Measurements from ENCODE around the gene GPM6B.

The GPM6B gene

DNA sequence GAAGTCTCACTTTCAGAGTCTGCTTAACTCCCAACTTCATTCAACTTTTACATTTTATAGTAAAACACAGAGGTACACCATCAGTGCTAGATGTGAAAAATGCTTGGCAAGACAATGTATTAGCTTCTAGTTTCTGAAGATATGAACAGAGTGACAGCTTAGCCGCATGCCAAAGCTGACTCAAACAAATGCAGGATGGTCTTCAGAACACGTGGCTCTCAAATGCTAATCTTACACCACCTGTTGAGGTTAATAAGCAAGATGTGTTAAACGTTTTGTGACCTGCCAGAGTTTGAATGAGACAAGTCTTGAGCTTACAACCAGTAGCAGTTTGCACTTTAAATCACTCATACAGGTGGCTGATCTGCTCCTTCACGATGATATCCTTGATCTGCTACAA is 18.9 kb upstream of the GPM6B start:
- no peak overlapping the region for H3K27ac ChIP-seq
- no peak for TF ChIP-seq ZFX (IDR thresholded peaks at IDR 0.05; ENCODE audit: borderline replicate concordance)
- TF ChIP-seq, protein P1, sequence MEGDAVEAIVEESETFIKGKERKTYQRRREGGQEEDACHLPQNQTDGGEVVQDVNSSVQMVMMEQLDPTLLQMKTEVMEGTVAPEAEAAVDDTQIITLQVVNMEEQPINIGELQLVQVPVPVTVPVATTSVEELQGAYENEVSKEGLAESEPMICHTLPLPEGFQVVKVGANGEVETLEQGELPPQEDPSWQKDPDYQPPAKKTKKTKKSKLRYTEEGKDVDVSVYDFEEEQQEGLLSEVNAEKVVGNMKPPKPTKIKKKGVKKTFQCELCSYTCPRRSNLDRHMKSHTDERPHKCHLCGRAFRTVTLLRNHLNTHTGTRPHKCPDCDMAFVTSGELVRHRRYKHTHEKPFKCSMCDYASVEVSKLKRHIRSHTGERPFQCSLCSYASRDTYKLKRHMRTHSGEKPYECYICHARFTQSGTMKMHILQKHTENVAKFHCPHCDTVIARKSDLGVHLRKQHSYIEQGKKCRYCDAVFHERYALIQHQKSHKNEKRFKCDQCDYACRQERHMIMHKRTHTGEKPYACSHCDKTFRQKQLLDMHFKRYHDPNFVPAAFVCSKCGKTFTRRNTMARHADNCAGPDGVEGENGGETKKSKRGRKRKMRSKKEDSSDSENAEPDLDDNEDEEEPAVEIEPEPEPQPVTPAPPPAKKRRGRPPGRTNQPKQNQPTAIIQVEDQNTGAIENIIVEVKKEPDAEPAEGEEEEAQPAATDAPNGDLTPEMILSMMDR (IDR thresholded peaks at IDR 0.05) = no peak

DNA sequence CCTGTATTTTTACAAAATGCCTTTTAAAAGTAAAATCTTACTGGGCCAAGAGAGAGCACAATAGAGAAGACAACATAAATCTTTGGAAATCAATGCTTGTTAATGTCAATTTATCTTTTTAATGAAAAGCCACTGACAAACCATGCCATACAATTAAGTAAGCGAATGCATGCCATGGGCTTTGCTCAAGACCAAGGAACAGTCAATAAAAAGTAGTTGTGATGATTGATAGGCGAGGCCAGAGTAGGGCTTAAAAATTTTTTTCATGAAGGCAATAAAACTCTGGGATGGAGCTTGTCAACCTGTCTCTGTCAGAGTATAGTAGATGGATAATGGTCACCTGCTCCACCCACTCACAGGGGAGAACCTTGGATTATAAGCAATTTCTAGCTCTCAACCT is 17.5 kb upstream of the GPM6B start:
- TF ChIP-seq, protein P1 (IDR thresholded peaks at IDR 0.05) = no peak
- no peak for TF ChIP-seq ZFX (IDR thresholded peaks at IDR 0.05; ENCODE audit: borderline replicate concordance)
- H3K27ac ChIP-seq = no peak overlapping the region

DNA sequence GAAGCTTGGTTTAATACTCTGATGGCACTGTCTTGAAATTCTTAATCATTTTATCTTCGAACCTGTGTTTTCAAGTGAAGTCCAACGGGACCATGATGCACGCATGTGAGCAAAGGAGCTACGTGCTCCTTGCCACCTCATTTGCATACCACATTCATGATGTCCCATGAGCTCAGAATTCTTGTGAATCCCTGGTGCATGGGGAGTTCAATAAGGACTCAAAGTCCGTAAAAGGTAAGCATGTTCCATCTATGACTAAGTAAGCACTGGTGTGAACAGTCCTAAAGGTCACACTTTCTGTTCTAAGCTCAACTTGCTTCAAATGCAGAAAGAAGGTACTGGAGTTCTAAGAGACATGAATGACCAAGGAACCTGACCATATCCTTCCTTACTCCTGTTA is 13.1 kb upstream of the GPM6B start:
- H3K27ac ChIP-seq = no peak overlapping the region
- TF ChIP-seq, protein P1 (IDR thresholded peaks at IDR 0.05) = no peak
- no peak for TF ChIP-seq ZFX (IDR thresholded peaks at IDR 0.05; ENCODE audit: borderline replicate concordance)

DNA sequence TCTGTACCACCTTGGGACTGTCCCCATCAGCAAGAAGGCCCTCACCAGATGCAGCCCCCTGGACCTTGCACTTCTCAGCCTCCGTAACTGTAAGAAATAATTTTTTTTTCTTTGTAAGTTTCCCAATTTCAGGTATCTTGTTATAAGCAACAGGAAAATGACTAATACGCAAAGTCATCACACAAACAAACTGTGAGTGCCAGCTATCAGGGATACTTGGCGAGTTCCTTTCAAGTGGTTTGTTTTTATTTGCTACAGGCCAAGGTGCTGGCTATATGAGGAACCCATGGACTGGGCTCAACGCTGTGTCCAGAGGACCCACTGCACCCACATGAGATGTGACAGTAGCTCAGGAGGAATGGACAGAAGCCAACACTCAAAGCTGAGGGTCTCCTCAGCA is 11.5 kb upstream of the GPM6B start:
- no peak overlapping the region for H3K27ac ChIP-seq
- TF ChIP-seq, protein P1 (IDR thresholded peaks at IDR 0.05) = no peak
- TF ChIP-seq ZFX (IDR thresholded peaks at IDR 0.05; ENCODE audit: borderline replicate concordance) = no peak

DNA sequence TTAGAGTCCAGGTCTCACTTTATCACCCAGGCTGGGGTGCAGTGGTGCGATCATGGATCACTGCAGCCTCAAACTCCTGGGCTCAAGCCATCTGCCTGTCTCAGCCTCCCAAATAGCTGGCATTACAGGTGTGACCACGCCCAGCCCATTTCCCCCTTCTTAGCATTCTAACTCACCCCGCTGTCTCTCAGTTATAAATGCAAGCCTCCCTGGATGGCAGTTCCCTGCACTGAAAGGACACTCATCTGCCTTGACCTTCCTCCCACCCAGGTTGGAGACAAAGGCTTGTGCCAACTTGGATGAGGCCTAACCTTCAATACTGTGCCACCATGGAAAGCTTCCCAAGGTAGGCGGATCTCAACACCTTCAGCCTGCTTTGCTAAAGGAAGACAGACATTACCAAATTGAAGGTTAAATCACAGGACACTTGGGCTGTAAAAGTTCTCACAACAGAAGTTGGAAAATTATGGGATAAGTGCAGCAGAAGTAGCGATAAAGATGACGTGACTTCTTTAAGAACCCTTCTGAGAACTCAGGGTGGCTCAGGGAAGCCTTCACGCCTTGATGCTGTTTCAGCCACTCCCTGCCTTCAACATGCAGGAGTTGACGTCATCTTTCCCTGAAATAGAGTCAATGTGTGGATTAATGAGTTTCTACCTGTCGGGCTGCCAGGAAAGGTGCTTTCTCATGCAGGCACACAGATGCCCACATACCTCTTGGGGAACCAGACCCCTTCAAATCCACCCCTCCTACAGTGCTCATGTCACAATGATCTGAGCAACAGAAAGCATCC is 10.6 kb upstream of the GPM6B start:
- no peak overlapping the region for H3K27ac ChIP-seq
- TF ChIP-seq ZFX (IDR thresholded peaks at IDR 0.05; ENCODE audit: borderline replicate concordance) = no peak
- TF ChIP-seq, protein P1 (IDR thresholded peaks at IDR 0.05) = no peak

DNA sequence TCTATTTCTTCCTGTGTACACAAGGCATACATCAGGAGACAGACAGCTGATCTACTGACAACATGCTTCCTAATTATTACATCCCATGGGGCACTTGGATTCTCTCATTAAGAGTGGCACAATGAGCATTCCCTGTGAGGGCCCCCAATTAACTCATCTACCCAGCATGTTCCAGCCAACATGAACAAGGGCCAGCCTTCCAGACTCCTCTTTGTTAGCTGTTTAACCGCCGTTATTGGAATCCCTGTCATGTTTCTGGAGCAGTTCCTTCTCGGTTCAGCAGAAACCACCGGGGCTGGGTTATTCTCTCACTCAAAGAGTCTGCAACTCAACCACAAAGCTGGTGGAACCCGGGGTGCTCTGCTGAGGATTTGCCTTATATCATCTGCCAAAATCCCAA is 9.9 kb upstream of the GPM6B start:
- H3K27ac ChIP-seq = no peak overlapping the region
- TF ChIP-seq, protein P1 (IDR thresholded peaks at IDR 0.05) = no peak
- no peak for TF ChIP-seq ZFX (IDR thresholded peaks at IDR 0.05; ENCODE audit: borderline replicate concordance)

DNA sequence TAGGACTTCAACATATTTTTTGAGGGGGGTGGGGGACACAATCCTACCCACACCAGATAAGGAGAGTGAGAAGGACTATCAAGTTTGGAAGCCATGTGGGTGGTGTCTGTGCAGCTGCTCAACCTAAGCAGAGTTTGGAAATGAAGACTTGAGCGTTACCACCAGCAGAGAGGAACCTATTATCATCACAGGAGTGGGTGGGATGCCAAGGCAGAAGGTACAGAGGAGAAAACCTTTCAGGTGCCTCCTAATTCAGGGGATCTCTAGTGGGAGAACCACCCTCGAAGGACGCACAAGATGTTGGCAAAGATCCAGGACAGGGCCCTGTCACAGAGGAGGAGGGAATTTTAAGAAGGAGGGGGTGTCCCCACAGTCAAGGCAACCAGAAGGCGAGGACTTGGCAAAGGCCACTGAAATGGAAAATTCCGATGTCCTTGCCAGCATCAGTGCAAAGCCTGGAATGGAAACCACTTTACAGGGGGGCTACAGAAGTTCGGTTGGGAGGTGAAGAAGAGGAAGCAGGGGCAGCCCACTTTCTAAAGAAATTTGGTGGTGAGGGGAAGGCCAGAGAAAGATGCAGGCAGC is 8.4 kb upstream of the GPM6B start:
- H3K27ac ChIP-seq = no peak overlapping the region
- TF ChIP-seq, protein P1 (IDR thresholded peaks at IDR 0.05) = no peak
- TF ChIP-seq ZFX (IDR thresholded peaks at IDR 0.05; ENCODE audit: borderline replicate concordance) = no peak

All from 22Rv1 (cell line).